CD4-positive, alpha-beta memory T cell (primary cell): Measurements from ENCODE around the gene LITAF. TPM values are rescaled to one million over a fixed set of nuclear protein-coding genes. Genes with fewer than 3 reads are reported as not detected.
A peak's percentile ranks its signal among the peaks of the same experiment; 100 is the strongest.

ENCODE experiments used
- CTCF ChIA-PET: fragments of 350-600 bp; sonication (Branson Sonifier 250); formaldehyde crosslinking; loops from one replicate; lab custom pipeline; 2021; ENCODE audit warnings: inconsistent platforms; ENCODE audit not compliant: partially characterized antibody; lab: Charles Lee
- POLR2A ChIA-PET: fragments of 350-600 bp; sonication (Branson Sonifier 250); formaldehyde crosslinking; loops from one replicate; lab custom pipeline; 2021; ENCODE audit not compliant: partially characterized antibody; lab: Charles Lee
- DNase-seq, 5 donors: peaks; one replicate each; pipeline versions ENCODE4 v3.0.0 to v3.0.0-alpha.2; 2020 to 2022; ENCODE audit warnings: mixed read lengths in 1 of 5
- H3K27ac ChIP-seq: one replicate; pipeline ENCODE4 v1.7.0; 2013; ENCODE audit warnings: low read depth, low read length
- H3K27me3 ChIP-seq: 2 replicates; pipeline ENCODE4 v1.7.0; 2013; ENCODE audit warnings: mild to moderate bottlenecking, low read length, moderate library complexity; ENCODE audit not compliant: insufficient read depth
- H3K36me3 ChIP-seq: 2 replicates; pipeline ENCODE4 v1.7.0; 2013; ENCODE audit warnings: mild to moderate bottlenecking, low read length, moderate library complexity; ENCODE audit not compliant: insufficient read depth
- H3K4me1 ChIP-seq: 2 replicates; pipeline ENCODE4 v1.7.0; 2013; ENCODE audit warnings: mild to moderate bottlenecking, low read length, moderate library complexity; ENCODE audit not compliant: insufficient read depth
- H3K4me3 ChIP-seq, 2 donors: one replicate each; pipeline ENCODE4 v1.7.0; 2013; ENCODE audit warnings: low read length in 2 of 2, mild to moderate bottlenecking in 1 of 2
- H3K9me3 ChIP-seq, 2 donors: one replicate each; pipeline ENCODE4 v1.7.0; 2013; ENCODE audit warnings: low read length in 2 of 2, control low read depth in 1 of 2; ENCODE audit not compliant: control insufficient read depth in 1 of 2
- H3K27ac Mint-ChIP-seq, 7 donors: one replicate each; pipeline ENCODE4 v1.8.0; 2020 to 2021; ENCODE audit warnings: mixed read lengths in 7 of 7, mild to moderate bottlenecking in 6 of 7, inconsistent platforms in 3 of 7, moderate library complexity in 3 of 7
- H3K27me3 Mint-ChIP-seq, 2 donors: one replicate each; pipeline ENCODE4 v1.8.0; 2020 to 2021; ENCODE audit warnings: mixed read lengths in 2 of 2
- H3K36me3 Mint-ChIP-seq, 2 donors: one replicate each; pipeline ENCODE4 v1.8.0; 2020 to 2021; ENCODE audit warnings: mixed read lengths in 2 of 2, inconsistent platforms in 1 of 2, mild to moderate bottlenecking in 1 of 2
- H3K4me1 Mint-ChIP-seq, 4 donors: one replicate each; pipeline ENCODE4 v1.8.0; 2020 to 2021; ENCODE audit warnings: mixed read lengths in 4 of 4, mild to moderate bottlenecking in 1 of 4
- H3K4me3 Mint-ChIP-seq, 8 donors: one replicate each; pipeline ENCODE4 v1.8.0; 2020 to 2021; ENCODE audit warnings: mixed read lengths in 8 of 8, mild to moderate bottlenecking in 7 of 8, moderate library complexity in 6 of 8, inconsistent platforms in 3 of 8
- H3K9me3 Mint-ChIP-seq, 8 donors: one replicate each; pipeline ENCODE4 v1.8.0; 2020 to 2021; ENCODE audit warnings: mixed read lengths in 8 of 8, mild to moderate bottlenecking in 5 of 8, inconsistent platforms in 3 of 8, moderate library complexity in 1 of 8
- intact Hi-C: fragments of 100-400 bp; cut with micrococcal nuclease; formaldehyde crosslinking; loops from one replicate; pipeline ENCODE4 v1.15.1; 2023
- polyA plus RNA-seq, 2 donors: library from polyadenylated mRNA; unstranded; fragments of 300-500 nt; fragmentation: Illumina TruSeq; gene quantifications; one replicate each; pipeline ENCODE4 v1.2.3, GENCODE V29; 2021
- total RNA-seq, 2 experiments: library from RNA; stranded (reverse); gene quantifications; one replicate each; pipeline ENCODE4 v1.2.3, GENCODE V29; 2021

Gene LITAF
- total and polyA plus RNA-seq, 4 experiments from 2014 or later = 155 to 496 (median 250) TPM

GRCh38 chr16:11566398-11566797, 20.3 kb downstream of the LITAF start:
- no peak overlapping the region for H3K4me3 ChIP-seq
- CTCF ChIA-PET = interaction anchor here (1.2 to 1.7 kb wide), 2 partner anchors 13 to 76 kb away, joined by 3 read pairs; no protein-coding TSS in a partner anchor

GRCh38 chr16:11565665-11566064, 21.1 kb downstream of the LITAF start:
- CTCF ChIA-PET = no interaction called here
- H3K27me3 ChIP-seq = no peaks in the 10 kb centered on the region
- peaks cover 53% of the 10 kb centered on the region for H3K4me1 ChIP-seq
- Mint-ChIP-seq H3K4me3 (peak overlapping the region in 2 of 8 donors; percentile 50 to 52), H3K36me3 (peaks cover 30 to 49% of the 10 kb centered on the region in 2 donors), H3K9me3 (peaks cover 0 to 2% (median 0%) of the 10 kb centered on the region in 8 donors), H3K27me3 (no peaks in the 10 kb centered on the region), H3K4me1 (peaks cover 37 to 86% (median 64%) of the 10 kb centered on the region in 4 donors), H3K27ac (peak overlapping the region; percentile 61 to 90 (median 81))
- DNase-seq = no peak
- peaks cover 8% of the 10 kb centered on the region for H3K36me3 ChIP-seq
- no peaks in the 10 kb centered on the region for H3K9me3 ChIP-seq
- POLR2A ChIA-PET = interaction anchor here (0.9 kb wide), 1 partner anchor 20 kb away, joined by 4 read pairs; no protein-coding TSS in a partner anchor
- H3K4me3 ChIP-seq = no peak overlapping the region
- H3K27ac ChIP-seq = no peak overlapping the region
- intact Hi-C loops = no loop called here

More at GRCh38 chr16:11566398-11566797, 20.3 kb downstream of the LITAF start:
- Mint-ChIP-seq H3K36me3 (peaks cover 30 to 51% of the 10 kb centered on the region in 2 donors), H3K27ac (peak overlapping the region; percentile 61 to 90 (median 81)), H3K4me3 (peak overlapping the region in 2 of 8 donors; percentile 46 to 52), H3K9me3 (peaks cover 0 to 2% (median 0%) of the 10 kb centered on the region in 8 donors), H3K27me3 (no peaks in the 10 kb centered on the region), H3K4me1 (peaks cover 37 to 86% (median 64%) of the 10 kb centered on the region in 4 donors)
- Histone ChIP-seq H3K27ac (no peak overlapping the region), H3K9me3 (no peaks in the 10 kb centered on the region), H3K36me3 (peaks cover 8% of the 10 kb centered on the region), H3K27me3 (no peaks in the 10 kb centered on the region), H3K4me1 (peaks cover 51% of the 10 kb centered on the region)
- intact Hi-C loops = no loop called here
- POLR2A ChIA-PET = interaction anchor here (0.9 to 1.2 kb wide), 3 partner anchors 20 to 107 kb away, joined by 3 to 6 read pairs (median 4); no protein-coding TSS in a partner anchor
- no peak for DNase-seq

GRCh38 chr16:11564046-11564926, 22.4 kb downstream of the LITAF start:
- ChIA-PET CTCF (interaction anchor here (1.9 to 2.4 kb wide), 2 partner anchors 19 to 76 kb away, joined by 6 to 7 read pairs; no protein-coding TSS in a partner anchor), POLR2A (interaction anchor here (0.8 to 10.7 kb wide), 3 partner anchors 11 to 58 kb away, joined by 4 to 134 read pairs (median 8); partner anchors contain the start of gene LITAF)
- no peak for DNase-seq
- H3K27me3 ChIP-seq = no peaks in the 10 kb centered on the region
- H3K4me3 ChIP-seq = no peak overlapping the region
- H3K9me3 Mint-ChIP-seq = peaks cover 0 to 2% (median 0%) of the 10 kb centered on the region in 8 donors
- H3K27me3 Mint-ChIP-seq = no peaks in the 10 kb centered on the region
- no peaks in the 10 kb centered on the region for H3K9me3 ChIP-seq
- peaks cover 59% of the 10 kb centered on the region for H3K4me1 ChIP-seq
- intact Hi-C loops = no loop called here
- H3K36me3 Mint-ChIP-seq = peaks cover 20 to 37% of the 10 kb centered on the region in 2 donors
- peak overlapping the region; percentile 29 for H3K27ac ChIP-seq
- H3K27ac Mint-ChIP-seq = peak overlapping the region; percentile 90 to 97 (median 95)
- H3K4me1 Mint-ChIP-seq = peaks cover 37 to 84% (median 65%) of the 10 kb centered on the region in 4 donors
- peak overlapping the region in 6 of 8 donors; percentile 4 to 68 (median 49) for H3K4me3 Mint-ChIP-seq
- peaks cover 8% of the 10 kb centered on the region for H3K36me3 ChIP-seq

- Histone ChIP-seq H3K4me3 (no peak overlapping the region), H3K9me3 (no peaks in the 10 kb centered on the region), H3K4me1 (peaks cover 66% of the 10 kb centered on the region), H3K27ac (peak overlapping the region; percentile 29), H3K36me3 (peaks cover 8% of the 10 kb centered on the region), H3K27me3 (no peaks in the 10 kb centered on the region)
- H3K4me1 Mint-ChIP-seq = peaks cover 42 to 87% (median 67%) of the 10 kb centered on the region in 4 donors
- no peak for DNase-seq
- peaks cover 20 to 36% of the 10 kb centered on the region in 2 donors for H3K36me3 Mint-ChIP-seq
- peak overlapping the region in 4 of 8 donors; percentile 68 to 83 (median 74) for H3K4me3 Mint-ChIP-seq
- intact Hi-C loops = no loop called here
- peaks cover 0 to 2% (median 0%) of the 10 kb centered on the region in 8 donors for H3K9me3 Mint-ChIP-seq
- CTCF ChIA-PET = interaction anchor here (1.5 to 2.4 kb wide), 4 partner anchors 20 to 77 kb away, joined by 3 to 9 read pairs (median 6); no protein-coding TSS in a partner anchor
- H3K27ac Mint-ChIP-seq = peak overlapping the region; percentile 90 to 97 (median 95)
- POLR2A ChIA-PET = interaction anchor here (0.8 to 10.7 kb wide), 7 partner anchors 10 to 78 kb away, joined by 3 to 134 read pairs (median 7); partner anchors contain the start of gene LITAF
- H3K27me3 Mint-ChIP-seq = no peaks in the 10 kb centered on the region
Observed at GRCh38 chr16:11563493-11564040, 23.2 kb downstream of the LITAF start.

- H3K9me3 Mint-ChIP-seq = peaks cover 0 to 2% (median 0%) of the 10 kb centered on the region in 8 donors
- H3K4me3 ChIP-seq = no peak overlapping the region
Observed at GRCh38 chr16:11562941-11563340, 23.8 kb downstream of the LITAF start.

GRCh38 chr16:11562411-11562810, 24.3 kb downstream of the LITAF start:
- Histone ChIP-seq H3K4me3 (no peak overlapping the region), H3K4me1 (peaks cover 74% of the 10 kb centered on the region), H3K27ac (peak overlapping the region; percentile 86), H3K27me3 (no peaks in the 10 kb centered on the region), H3K36me3 (peaks cover 8% of the 10 kb centered on the region), H3K9me3 (no peaks in the 10 kb centered on the region)
- Mint-ChIP-seq H3K27ac (peak overlapping the region; percentile 84 to 100 (median 94)), H3K4me3 (peak overlapping the region in 7 of 8 donors; percentile 17 to 91 (median 57)), H3K9me3 (peaks cover 0 to 2% (median 0%) of the 10 kb centered on the region in 8 donors), H3K36me3 (peaks cover 20 to 31% of the 10 kb centered on the region in 2 donors), H3K4me1 (peaks cover 50 to 91% (median 69%) of the 10 kb centered on the region in 4 donors), H3K27me3 (no peaks in the 10 kb centered on the region)
- intact Hi-C loops = no loop called here
- no peak for DNase-seq
- ChIA-PET POLR2A (interaction anchor here (1.2 to 10.7 kb wide), 6 partner anchors 9 to 79 kb away, joined by 3 to 134 read pairs (median 8); partner anchors contain the start of gene LITAF), CTCF (interaction anchor here (1.5 to 2.4 kb wide), 4 partner anchors 21 to 78 kb away, joined by 3 to 9 read pairs (median 6); no protein-coding TSS in a partner anchor)

More at GRCh38 chr16:11562941-11563340, 23.8 kb downstream of the LITAF start:
- ChIA-PET CTCF (interaction anchor here (1.5 to 2.4 kb wide), 4 partner anchors 21 to 77 kb away, joined by 3 to 9 read pairs (median 6); no protein-coding TSS in a partner anchor), POLR2A (interaction anchor here (1.2 to 10.7 kb wide), 6 partner anchors 9 to 78 kb away, joined by 3 to 134 read pairs (median 8); partner anchors contain the start of gene LITAF)
- Histone ChIP-seq H3K36me3 (peaks cover 8% of the 10 kb centered on the region), H3K9me3 (no peaks in the 10 kb centered on the region), H3K27ac (peak overlapping the region; percentile 29), H3K27me3 (no peaks in the 10 kb centered on the region), H3K4me1 (peaks cover 69% of the 10 kb centered on the region)
- peak overlapping the region in 5 of 8 donors; percentile 15 to 83 (median 73) for H3K4me3 Mint-ChIP-seq
- peak overlapping the region; percentile 90 to 97 (median 95) for H3K27ac Mint-ChIP-seq
- intact Hi-C loops = no loop called here
- no peaks in the 10 kb centered on the region for H3K27me3 Mint-ChIP-seq
- H3K36me3 Mint-ChIP-seq = peaks cover 20 to 33% of the 10 kb centered on the region in 2 donors
- peaks cover 45 to 88% (median 67%) of the 10 kb centered on the region in 4 donors for H3K4me1 Mint-ChIP-seq
- no peak for DNase-seq
